NCI-H446 (cell line): ENCODE results near the gene CSNK1A1.
"Not testable (repeated sequence)": the region's sequence is repeated elsewhere in the genome, so short reads cannot be mapped to it uniquely, and the experiment has no call there.

Source experiments
- DNase-seq, 2 experiments: peaks; one replicate each; lab custom pipeline; 2025; lab: John Stamatoyannopoulos, UW

Gene CSNK1A1

DNA sequence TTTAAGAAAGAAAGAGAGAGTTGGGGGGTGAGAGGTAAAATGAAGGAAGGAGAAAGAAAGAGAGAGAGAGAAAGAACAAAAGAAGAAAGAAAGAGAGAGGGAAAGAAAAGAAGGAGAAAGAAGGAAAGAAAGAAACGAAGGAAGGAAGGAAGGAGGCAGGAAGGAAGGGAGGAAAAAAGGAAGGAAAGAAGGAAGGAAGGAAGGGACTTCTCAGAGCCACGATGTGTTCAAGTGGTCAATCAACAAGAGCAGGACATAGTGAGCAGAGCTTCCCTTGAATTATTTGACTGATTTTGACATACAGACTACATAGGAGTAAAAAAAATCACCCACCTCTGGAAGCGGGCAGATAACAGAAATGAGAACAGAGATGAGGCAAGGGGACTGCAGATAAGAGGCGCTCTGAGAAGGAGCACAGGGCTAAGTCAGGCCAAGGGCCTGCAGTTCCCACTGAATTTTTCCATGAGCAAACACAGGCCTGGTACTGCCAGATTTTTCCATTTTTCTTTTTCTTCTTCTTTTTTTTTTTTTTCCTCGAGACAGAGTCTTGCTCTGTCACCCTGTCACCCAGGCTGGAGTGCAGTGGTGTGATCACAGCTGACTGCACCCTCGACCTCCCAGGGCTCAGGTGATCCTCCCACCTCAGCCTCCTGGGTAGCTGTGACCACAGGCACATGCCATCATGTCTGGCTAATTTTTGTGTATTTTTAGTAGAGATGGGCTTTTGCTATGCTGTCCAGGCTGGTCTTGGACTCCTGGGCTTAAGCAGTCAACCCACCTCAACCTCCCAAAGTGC lies 94.4 kb downstream of the CSNK1A1 start:
- DNase-seq, result no peak

DNA sequence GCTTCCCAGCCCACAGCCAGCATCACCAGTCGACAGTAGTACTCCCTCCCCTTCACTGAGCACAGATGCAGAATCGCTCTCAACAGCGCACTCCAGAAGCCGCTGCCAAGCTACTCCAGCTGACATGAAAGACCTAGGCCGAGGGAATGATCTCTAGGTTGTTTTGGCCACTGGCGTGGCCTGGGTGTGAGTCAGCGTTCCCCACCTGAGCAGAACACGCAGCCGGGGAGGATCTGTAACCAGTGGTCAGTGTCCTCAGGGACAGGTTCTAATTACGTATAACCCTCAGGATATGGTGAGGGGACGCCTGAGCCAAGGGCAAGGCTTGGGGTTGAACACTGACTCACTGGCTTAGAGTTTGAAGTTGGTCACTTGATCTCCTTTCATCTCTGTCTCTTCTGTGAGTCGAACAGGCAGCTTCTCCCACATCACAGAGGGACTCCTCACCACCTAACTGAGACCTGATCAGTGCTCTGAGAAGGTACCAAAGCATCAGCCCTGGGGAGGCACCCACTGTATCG lies 95.3 kb downstream of the CSNK1A1 start:
- peak in 1 of 2 experiments; percentile 52 for DNase-seq

DNA sequence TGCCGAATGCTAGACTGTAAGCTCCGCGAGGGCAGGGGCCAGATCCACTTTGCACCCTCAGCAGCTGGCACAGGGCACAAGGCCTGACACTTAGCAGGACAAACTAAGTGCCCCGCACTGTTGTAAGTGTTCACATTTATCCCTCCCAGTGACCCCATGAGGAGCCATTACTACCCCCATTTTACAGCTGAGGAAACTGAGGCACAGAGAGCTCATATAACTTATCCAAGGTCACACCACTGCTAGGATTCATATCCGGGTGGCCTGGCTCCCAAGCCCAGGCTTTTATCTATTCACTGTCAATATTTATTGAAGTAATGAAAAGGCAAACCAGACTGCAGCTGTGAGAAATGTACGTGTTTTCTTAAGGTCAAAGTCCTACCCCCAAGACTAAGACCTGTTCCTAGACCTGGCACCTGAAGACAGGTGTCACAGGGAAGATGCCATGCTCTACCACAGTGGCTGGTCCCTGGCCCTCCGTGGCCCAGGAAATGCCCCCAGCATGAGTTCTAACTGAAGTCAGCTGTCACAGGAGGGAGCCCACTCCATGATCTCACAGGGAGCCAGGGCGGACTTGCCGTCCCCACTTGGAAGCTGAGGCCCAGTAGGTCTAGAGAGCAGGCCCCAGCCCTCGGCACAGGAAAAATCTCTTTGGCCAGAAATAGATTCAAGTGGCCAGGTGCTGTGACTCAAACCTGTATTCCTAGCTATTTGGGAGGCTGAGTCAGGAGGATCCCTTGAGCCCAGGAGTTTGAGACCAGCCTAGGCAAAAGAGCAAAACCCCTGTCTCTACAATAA lies 97.4 kb downstream of the CSNK1A1 start:
- DNase-seq, result no peak

DNA sequence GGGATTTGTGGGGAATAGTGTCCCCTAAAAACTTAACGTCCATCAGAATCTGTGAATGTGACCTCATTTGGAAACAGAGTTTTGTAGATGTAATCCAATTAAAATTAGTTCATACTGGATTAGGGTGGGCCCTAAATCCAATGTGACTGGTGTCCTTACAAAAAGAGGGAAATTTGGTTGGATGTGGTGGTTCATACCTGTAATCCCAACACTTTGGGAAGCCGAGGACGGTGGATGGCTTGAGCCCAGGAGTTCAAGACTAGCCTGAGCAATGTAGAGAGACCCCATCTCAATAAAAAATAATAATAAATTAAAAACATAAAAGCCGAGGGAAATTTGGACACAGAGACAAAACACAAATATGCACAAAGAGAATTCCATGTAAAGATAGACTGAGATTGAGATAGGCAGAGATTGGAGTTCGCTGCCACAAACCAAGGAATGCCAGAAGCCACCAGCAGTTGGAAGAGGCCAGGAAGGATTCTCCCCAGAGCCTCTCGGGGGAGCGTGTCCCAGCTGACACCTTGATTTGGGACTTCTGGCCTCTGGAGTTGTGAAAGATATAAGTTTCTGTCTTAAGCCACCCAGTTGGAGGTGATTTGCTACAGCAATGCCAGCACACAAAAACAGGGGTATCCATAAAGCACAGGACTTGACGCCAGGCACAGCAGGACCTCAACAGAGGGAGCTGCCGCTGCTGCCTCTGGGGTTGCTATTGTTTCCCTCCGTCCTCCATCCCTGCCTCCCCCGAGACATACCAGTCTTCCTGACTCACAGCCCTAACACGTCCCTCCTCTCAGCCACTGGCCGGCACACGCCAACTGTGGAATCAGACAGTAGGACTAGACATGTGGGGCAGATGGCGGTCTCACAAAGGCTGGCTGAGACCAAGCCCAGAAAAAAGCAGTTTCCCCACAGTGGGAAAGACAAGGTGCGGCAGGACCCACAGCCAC lies 98.3 kb downstream of the CSNK1A1 start:
- DNase-seq, result peak in 1 of 2 experiments; percentile 37

DNA sequence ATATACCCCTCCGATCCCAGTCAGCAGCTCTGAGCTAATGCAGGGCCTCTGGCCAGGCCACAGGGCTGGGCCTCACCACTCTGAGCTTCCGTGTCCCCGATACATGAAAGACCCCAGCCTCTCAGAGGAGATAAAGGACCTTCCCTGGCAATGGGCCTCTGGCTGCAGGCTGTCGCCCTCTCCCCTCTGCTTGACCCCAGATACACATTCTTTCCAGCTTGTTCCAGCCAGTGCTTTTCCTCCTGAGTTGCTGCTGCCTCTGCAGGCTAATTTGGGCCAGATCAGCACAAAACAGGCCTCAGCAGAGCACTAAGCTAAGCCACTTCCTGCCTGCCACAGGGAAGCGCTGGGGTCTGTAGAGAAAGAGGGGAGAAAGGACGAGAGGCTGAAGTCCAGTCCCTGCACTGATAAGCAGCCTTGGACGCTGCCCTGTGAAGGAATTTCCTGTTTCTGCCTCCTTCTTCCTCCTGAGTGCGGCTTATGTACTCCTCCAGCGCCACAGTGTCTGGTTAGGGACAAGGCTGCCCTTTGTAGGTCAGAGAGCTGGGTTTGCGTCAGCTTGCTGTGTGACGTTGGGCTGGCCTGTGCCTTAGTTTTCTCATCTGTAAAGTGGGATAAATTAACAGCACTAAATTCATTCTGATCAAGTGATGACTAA lies 99.1 kb downstream of the CSNK1A1 start:
- DNase-seq, result no peak

DNA sequence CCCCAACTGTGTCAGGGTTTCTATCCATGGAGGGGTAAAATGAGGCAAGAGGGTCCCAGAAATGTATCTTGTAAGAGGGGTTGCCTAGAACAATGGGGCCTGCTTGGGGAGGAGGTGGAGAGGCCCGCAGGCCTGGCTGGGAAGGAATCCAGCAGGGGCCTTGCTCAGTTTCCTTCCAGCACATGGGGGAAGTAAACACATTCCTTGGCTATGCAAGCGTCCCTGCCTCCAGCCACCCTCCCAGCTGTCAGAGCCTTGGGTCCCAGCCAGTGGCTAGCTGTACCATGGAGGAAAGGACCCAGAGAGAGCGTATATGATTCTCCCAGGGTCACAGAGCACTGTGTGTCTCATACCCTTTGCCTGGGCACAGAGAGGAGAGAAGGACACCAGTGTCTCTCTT lies 101.0 kb downstream of the CSNK1A1 start:
- peak in 1 of 2 experiments; percentile 58 for DNase-seq

DNA sequence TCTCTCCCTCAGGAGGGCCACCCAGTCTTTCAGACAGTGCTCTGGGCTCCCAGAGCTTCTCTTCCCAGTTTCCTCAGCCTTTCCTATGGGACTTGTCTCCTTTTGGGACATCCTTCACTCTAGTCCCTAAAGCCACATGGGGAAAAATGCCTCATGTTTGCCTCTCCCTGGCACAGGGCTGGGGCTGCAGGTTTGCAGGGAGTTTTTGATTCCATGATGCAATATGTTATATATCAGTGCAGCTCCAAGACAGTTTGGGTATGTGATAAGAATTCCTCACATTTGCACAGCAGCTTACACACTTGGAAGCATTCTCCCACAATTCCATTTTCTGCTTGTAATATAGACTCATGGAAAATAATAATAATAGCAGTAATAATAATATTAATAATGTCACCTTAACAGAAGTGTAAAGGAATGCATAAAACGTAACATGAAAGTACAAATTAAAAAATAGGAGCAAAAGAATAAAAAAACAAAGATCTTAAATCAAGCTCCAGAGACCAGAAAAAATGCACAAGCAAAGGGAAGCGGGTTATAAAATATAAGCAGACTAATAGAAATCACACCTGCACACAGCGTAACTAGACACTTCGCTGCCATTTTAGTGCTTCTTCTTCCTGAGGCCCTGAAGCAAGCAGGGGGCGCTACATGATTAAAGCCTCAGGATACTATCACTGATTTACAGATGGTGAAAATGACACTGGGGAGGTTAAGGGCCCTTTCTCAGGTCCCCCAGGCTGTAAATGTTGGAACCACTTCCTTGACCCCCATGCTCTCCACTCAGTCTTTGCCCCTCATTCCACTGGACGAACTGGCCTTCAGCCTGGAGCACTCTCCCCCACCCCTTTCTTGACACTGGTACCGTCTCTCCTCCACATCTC lies 102.2 kb downstream of the CSNK1A1 start:
- peak in 1 of 2 experiments; percentile 5 for DNase-seq

DNA sequence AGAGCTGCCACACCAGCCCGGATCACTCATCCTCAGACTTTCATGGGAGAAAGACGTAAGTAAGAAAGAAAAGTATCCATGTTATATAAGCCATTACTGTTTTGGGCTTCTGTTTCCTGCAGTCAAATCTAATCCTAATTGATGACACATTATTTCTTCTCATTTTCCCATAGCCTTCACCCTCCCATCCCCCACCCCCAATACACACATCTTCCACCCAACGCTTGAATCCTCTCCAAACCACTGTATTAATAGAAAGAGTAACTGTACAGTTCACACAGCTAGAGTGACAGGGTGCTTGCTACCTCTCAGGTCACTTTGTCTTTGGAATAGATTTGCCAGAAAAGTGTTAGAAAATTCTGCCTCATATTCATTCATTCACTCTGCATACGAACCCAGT lies 102.8 kb downstream of the CSNK1A1 start:
- no peak for DNase-seq

DNA sequence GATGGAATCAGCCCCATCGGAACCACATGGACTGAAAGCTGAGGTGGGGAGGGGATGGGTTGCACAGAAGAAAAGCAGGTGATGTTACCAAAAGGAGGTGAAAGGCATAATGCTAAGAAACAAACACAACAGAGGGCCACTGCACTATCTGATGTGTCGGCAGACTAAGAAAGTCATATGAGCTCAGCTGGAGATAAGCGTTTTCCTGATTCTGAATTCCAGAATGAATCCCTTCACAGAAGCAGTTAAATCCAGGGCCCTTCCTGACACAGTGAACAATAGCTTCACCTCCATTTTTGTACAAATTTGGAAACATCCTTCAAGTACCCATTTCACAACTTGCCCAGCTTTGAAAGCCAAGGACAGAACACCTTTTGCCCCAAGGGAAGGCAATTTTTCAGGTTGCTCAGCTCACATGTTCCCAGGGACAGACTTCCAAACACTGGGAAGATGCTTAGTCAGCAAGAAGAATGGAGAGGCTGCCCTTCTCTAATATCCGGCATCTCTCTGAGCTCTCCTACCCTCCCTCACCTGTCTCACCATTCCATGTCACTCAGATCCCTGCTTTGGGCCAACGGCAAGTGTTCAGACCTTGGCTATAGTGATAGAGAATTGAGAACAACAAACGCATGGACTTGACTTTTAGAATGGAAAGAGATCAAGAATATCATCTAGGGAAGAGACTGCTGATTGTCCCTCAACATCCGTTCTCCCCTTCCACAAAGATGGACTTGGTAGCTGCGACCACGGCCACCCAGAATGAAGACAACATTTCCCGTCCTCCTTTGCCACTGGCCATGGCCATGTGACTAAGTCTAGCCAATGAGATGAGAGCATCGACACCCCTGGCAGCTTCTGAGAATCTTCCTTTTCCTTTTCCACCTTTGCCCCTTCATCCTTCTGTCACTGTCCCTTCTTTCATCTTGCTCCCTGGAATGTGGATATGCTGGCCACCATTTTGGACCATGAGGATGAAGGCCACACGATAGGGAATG lies 103.6 kb downstream of the CSNK1A1 start:
- DNase-seq, result no peak

DNA sequence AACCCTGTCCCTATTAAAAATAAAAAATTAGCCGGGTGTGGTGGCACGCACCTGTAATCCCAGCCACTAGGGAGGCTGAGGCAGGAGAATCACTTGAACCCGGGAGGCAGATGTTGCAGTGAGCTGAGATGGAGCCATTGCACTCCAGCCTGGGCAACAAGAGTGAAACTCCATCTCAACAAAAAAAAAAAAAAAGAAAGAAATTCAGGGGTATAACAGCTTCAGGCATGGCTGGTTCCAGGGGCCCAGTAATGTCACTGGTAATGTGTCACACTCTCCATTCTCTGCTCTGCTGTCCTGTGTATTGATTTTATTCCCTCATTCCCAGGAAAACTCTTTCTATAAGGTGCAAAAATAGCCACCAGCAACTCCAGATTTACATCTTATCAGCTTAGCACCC lies 104.4 kb downstream of the CSNK1A1 start:
- DNase-seq, result not testable (repeated sequence)

DNA sequence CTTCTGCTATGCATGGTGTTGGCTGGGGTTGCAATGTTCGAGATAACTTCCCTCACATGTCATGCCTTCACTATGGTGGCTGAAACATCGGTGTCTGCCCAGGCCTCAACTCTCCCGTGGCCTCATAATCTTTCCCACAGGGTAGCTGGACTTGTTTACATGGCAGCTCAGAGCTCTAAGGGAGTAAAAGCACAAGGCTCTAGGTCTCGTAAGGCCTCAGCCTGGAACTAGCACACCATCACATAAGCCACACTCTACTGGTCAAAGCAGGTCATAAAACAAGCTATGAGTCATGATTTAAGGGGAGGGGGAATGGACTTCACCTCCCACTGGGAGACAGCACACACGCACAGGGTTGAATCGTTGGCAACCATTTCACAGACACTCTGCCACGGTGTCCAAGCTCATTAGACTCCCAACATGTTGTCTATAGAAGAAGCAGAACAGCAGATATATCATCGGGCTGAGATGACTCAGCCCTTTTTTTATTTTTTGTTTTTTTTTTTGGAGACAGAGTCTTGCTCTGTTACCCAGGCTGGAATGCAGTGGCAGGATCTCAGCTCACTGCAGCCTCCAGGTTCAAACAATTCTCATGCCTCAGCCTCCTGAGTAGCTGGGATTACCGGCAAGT lies 105.4 kb downstream of the CSNK1A1 start:
- DNase-seq, result peak; percentile 19 to 72

DNA sequence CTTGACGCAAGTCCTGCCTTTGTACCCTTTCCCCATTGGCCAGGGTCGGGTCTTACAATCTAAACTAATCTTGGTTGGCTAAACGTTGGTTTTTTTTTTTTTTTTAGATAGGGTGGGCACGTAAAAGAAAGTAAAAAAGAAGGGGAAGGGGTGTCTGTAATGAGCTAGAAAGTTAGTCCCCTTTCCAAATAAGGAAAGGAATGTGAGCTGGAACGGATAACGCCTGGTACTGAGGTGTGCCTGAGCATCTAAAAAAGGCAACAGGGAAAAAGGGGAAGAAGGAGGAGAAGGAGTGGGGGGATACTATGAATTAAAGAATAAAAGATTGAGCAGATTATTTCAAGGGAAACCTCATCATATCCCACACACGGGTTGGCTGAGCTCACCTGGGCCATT lies 105.9 kb downstream of the CSNK1A1 start:
- no peak for DNase-seq

DNA sequence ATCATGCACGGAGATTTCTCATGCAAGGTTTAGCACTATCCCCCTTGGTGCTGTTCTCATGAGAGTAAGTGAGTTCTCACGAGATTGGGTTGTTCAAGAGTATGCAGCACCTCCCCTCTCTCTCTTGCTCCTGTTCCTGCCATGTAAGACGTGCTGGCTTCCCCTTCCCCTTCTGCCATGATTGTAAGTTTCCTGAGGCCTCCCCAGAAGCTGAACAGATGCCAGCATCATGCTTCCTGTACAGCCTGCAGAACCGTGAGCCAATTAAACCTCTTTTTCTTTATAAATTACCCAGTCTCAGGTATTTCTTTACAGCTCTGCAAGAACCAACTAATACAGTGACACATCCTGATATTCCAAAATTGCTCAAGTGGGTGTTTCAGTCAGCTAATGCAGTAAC lies 106.8 kb downstream of the CSNK1A1 start:
- DNase-seq, result not testable (repeated sequence)

DNA sequence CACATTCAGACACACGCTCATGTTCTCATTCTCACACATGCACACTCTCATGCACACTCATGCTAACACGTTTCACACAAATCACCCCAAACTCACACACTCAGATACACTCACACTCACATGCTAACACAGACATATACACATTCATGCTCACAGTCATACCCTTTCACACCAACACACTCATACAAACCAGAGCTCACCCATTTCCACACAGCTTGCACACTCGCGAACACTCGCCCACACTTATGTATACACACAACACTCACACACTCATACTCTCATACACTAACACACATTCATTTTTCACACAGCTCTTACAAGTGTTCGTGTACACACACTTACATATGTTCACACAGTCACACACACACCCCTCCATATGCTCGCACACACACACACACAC lies 108.0 kb downstream of the CSNK1A1 start:
- no peak for DNase-seq

DNA sequence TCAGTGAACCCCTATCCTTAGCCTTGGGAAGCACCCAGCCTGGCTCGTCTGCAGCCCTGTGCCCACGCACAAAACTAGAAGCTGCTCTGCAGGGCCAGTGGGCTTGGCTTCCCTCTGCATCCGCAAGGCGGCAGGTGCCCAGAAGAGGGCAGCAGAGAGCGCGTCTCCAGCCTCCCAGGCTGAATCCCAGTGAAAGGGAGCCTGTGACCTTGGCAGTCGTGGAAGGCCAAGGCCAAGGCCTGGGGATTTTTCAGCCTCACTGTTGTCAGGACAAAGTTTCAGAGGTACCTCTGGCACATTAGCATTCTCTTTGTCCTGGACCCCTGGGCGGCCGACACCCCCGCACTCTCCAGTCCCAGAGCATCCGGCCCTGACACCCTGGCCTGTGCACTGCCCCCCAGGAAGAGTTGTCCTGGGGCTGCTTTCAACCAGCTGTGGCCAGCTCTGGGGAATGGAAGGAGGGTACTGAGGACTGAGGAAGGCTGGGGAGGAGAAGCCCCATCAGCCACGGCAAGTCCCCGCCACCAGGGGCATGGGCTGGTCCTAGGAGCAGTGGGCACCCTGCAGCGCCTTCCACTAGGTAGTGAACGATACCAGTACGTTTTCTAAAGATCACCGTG lies 108.6 kb downstream of the CSNK1A1 start:
- peak in 1 of 2 experiments; percentile 83 for DNase-seq
